ENCODE data around the gene SPSB2. TPM values are rescaled to one million over a fixed set of nuclear protein-coding genes. Genes with fewer than 3 reads are reported as not detected.
A peak's percentile ranks its signal among the peaks of the same experiment; 100 is the strongest.

SPSB2 gene
- total RNA-seq, 1 experiment from 2014 or later = 11.6 TPM

GRCh38 chr12:6827437-6827911 is 45.6 kb downstream of the SPSB2 start:
- 0 out of 2 replicates have a peak overlapping the region, but pooled peaks have one; percentile 29 for H3K27ac ChIP-seq (ENCODE audit: low read length)
- POLR2A ChIA-PET = no interaction called here
- TF ChIP-seq TCF7L2 (IDR thresholded peaks at IDR 0.05; ENCODE audit: low read depth, low read length) = no peak
- TF ChIP-seq REST (IDR thresholded peaks at IDR 0.05; ENCODE audit: insufficient read depth in 1 of 2, low read depth in 2 of 2, low read length in 1 of 2) = no peak
- intact Hi-C loops (cut with micrococcal nuclease; ENCODE audit: unreplicated experiment) (loop anchor here (5.0 kb wide), 1 partner anchor 75 kb away; the partner anchor contains the start of gene MLF2), in situ Hi-C loops (cut with HindIII; ENCODE audit: low pct_unique_long_range_greater_than_20kb, low sequenced_read_pairs) (no loop called here)
- no TSS peak for BruUV-seq (replicated peaks)
- H3K36me3 ChIP-seq (ENCODE audit: control insufficient read depth, insufficient read depth, low read length) = no peaks in the 10 kb centered on the region
- no peak overlapping the region; a peak in 1 of 4 replicates for H3K4me3 ChIP-seq (ENCODE audit: low read depth in 2 of 2, low read length in 2 of 2)
- no peaks in the 10 kb centered on the region for H3K27me3 ChIP-seq (ENCODE audit: control insufficient read depth, insufficient read depth, low read length)
- no peaks in the 10 kb centered on the region for H3K9me3 ChIP-seq (ENCODE audit: control insufficient read depth, insufficient read depth, low read depth, low read length)
- CTCF ChIA-PET = no interaction called here
- H3K4me1 ChIP-seq (ENCODE audit: control insufficient read depth, insufficient read depth, low read length) = peaks cover 10% of the 10 kb centered on the region; the same call in 1 of the 2 replicates
- peak; percentile 49 for ATAC-seq
- no peak for DNase-seq (ENCODE audit: low read depth, low spot score)

- POLR2A ChIA-PET = no interaction called here
- DNase-seq (ENCODE audit: low read depth, low spot score) (no peak), ATAC-seq (no peak)
- Histone ChIP-seq H3K4me3 (ENCODE audit: low read depth in 2 of 2, low read length in 2 of 2) (no peak overlapping the region), H3K36me3 (ENCODE audit: control insufficient read depth, insufficient read depth, low read length) (no peaks in the 10 kb centered on the region), H3K27me3 (ENCODE audit: control insufficient read depth, insufficient read depth, low read length) (no peaks in the 10 kb centered on the region), H3K27ac (ENCODE audit: low read length) (0 out of 2 replicates have a peak overlapping the region, but pooled peaks have one; percentile 29), H3K9me3 (ENCODE audit: control insufficient read depth, insufficient read depth, low read depth, low read length) (no peaks in the 10 kb centered on the region), H3K4me1 (ENCODE audit: control insufficient read depth, insufficient read depth, low read length) (peaks cover 10% of the 10 kb centered on the region; the same call in 1 of the 2 replicates)
- in situ Hi-C loops (cut with HindIII; ENCODE audit: low pct_unique_long_range_greater_than_20kb, low sequenced_read_pairs) = no loop called here
- TF ChIP-seq POLR2AphosphoS5 (IDR thresholded peaks at IDR 0.05; ENCODE audit: low read depth, low read length) = no peak
- no peak for TF ChIP-seq SIN3A (IDR thresholded peaks at IDR 0.05; ENCODE audit: borderline replicate concordance, insufficient read depth, low read depth, low read length)
- CTCF ChIA-PET = no interaction called here
- no TSS peak for BruUV-seq (replicated peaks)
- intact Hi-C loops (cut with micrococcal nuclease; ENCODE audit: unreplicated experiment) = loop anchor here (5.0 kb wide), 1 partner anchor 75 kb away; the partner anchor contains the start of gene MLF2
These were observed 46.2 kb downstream of the SPSB2 start for GRCh38 chr12:6826734-6827436.

GRCh38 chr12:6826125-6826733 is 46.9 kb downstream of the SPSB2 start:
- H3K4me1 ChIP-seq (ENCODE audit: control insufficient read depth, insufficient read depth, low read length) = peaks cover 10% of the 10 kb centered on the region; the same call in 1 of the 2 replicates
- ChIA-PET POLR2A (no interaction called here), CTCF (no interaction called here)
- no peaks in the 10 kb centered on the region for H3K27me3 ChIP-seq (ENCODE audit: control insufficient read depth, insufficient read depth, low read length)
- ATAC-seq (no peak), DNase-seq (ENCODE audit: low read depth, low spot score) (no peak)
- intact Hi-C loops (cut with micrococcal nuclease; ENCODE audit: unreplicated experiment) = loop anchor here (5.0 kb wide), 1 partner anchor 74 kb away; the partner anchor contains the start of gene MLF2
- no peaks in the 10 kb centered on the region for H3K9me3 ChIP-seq (ENCODE audit: control insufficient read depth, insufficient read depth, low read depth, low read length)
- no peak for TF ChIP-seq REST (IDR thresholded peaks at IDR 0.05; ENCODE audit: insufficient read depth in 1 of 2, low read depth in 2 of 2, low read length in 1 of 2)
- no peak for TF ChIP-seq TCF7L2 (IDR thresholded peaks at IDR 0.05; ENCODE audit: low read depth, low read length)
- no peak for TF ChIP-seq SIN3A (IDR thresholded peaks at IDR 0.05; ENCODE audit: borderline replicate concordance, insufficient read depth, low read depth, low read length)
- BruUV-seq (replicated peaks) = no TSS peak
- in situ Hi-C loops (cut with HindIII; ENCODE audit: low pct_unique_long_range_greater_than_20kb, low sequenced_read_pairs) = no loop called here
- H3K36me3 ChIP-seq (ENCODE audit: control insufficient read depth, insufficient read depth, low read length) = no peaks in the 10 kb centered on the region
- H3K27ac ChIP-seq (ENCODE audit: low read length) = no peak overlapping the region
- H3K4me3 ChIP-seq (ENCODE audit: low read depth in 2 of 2, low read length in 2 of 2) = no peak overlapping the region

Data from Panc1 (cell line).